H4 (cell line): ENCODE results near the gene NPIPB8. TPM values are rescaled to one million over a fixed set of nuclear protein-coding genes. Genes with fewer than 3 reads are reported as not detected.
"Not testable (repeated sequence)": the region's sequence is repeated elsewhere in the genome, so short reads cannot be mapped to it uniquely, and the experiment has no call there.

ENCODE experiments used
- DNase-seq: peaks from one replicate; pipeline ENCODE4 v3.0.0-alpha.2; 2015; ENCODE audit warnings: low spot score
- total RNA-seq: library from RNA; depleted of rRNA; stranded (reverse); fragments of >200 nt; shearing (Covaris generic); gene quantifications from 2 replicates; pipeline ENCODE4 v1.2.3, GENCODE V29; 2014; rRNA removed

NPIPB8 gene
- total RNA-seq, 1 experiment from 2014 or later: not detected

GRCh38 chr16:28623172-28623711 lies 14.6 kb upstream of the NPIPB8 start:
- DNase-seq: no peak

- not testable (repeated sequence) for DNase-seq
These were observed 7.0 kb upstream of the NPIPB8 start for GRCh38 chr16:28630905-28631304.

GRCh38 chr16:28636093-28636823 lies 1.6 kb upstream of the NPIPB8 start:
- not testable (repeated sequence) for DNase-seq

DNA sequence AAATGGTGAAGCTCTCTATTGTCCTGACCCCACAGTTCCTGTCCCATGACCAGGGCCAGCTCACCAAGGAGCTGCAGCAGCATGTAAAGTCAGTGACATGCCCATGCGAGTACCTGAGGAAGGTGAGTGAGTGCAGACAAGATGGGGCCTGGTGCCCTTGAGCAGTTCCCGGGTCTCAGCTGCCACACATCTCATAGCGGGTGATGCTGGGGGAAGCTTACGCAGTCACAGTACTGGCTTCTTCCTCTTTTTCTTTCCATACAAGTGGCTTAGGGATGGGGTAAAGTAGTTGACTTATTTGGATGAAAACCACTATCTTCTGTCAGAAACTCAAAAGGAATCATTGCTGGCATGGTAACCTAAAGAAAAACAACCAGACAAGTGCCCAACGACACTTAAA lies 494 bp downstream of the NPIPB8 start:
- DNase-seq: not testable (repeated sequence)

- DNase-seq: not testable (repeated sequence)
These were observed 2.1 kb downstream of the NPIPB8 start for GRCh38 chr16:28639959-28640358.

DNA sequence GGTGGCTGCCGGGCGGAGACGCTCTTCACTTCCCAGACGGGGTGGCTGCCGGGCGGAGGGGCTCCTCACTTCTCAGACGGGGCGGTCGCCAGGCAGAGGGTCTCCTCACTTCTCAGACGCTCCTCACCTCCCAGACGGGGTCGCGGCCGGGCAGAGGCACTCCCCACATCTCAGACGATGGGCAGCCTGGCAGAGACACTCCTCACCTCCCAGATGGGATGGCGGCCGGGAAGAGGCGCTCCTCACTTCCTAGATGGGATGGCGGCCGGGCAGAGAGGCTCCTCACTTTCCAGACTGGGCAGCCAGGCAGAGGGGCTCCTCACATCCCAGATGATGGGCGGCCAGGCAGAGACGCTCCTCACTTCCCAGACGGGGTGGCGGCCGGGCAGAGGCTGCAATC lies 28.4 kb downstream of the NPIPB8 start:
- not testable (repeated sequence) for DNase-seq

DNA sequence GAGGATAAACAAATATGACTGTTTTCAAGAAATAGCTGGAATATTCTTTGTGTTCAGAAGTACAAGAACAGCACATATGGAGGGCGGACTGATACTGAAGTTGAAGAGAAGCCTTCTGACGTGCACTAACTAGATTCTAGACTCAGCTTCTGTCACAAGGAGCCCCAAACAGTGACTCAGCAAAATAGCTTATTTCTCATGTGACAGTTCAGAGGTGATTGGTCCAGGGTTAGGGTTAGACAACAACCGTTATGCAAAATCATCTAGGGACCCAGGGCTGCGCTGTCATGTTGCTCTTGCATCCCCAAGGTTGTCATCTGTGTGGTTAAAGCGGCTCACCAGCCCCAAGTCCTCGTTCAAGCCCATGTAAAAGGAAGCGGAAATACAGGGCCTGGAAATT lies 29.6 kb downstream of the NPIPB8 start:
- DNase-seq: not testable (repeated sequence)

DNA sequence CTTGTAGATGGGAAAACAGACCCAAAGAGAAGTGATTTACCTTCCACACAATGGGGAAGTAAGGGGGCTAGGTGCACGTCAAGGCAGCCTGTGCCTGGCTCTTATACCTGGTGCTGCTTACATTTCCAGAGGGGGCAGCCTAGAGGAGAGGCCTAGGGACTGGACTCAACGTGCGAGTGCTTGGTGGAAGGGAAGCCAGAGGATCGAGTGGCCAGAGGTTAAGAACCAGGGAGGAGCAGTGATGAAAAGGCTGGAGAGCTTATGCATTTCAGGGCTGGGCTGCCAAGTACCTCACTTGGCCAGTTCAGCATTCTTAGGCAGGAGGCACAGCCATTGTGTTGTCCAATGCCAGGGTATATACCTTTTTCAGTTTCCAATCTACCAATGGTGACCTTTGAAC lies 30.3 kb downstream of the NPIPB8 start:
- not testable (repeated sequence) for DNase-seq

- not testable (repeated sequence) for DNase-seq
These were observed 50.6 kb downstream of the NPIPB8 start for GRCh38 chr16:28688327-28688952.

DNA sequence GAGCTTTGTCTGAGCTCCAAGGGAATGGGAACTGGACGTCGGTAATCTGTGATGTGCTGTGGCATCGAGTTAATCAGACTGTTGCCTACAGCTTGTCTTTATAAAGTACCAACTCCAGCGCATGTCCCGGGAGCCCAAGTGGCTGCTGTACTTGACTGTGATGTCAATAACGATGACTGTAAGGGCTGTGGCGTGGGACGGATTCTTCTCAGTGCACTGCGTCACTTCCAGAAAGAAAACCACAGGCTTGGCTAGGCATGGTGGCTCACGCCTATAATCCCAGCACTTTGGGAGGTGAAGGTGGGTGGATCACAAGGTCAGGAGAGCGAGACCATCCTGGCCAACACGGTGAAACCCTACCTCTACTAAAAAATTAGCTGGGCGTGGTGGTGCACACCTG lies 51.6 kb downstream of the NPIPB8 start:
- DNase-seq: not testable (repeated sequence)

GRCh38 chr16:28691722-28692121 lies 53.9 kb downstream of the NPIPB8 start:
- DNase-seq: not testable (repeated sequence)

GRCh38 chr16:28693257-28693950 lies 55.5 kb downstream of the NPIPB8 start:
- not testable (repeated sequence) for DNase-seq

- DNase-seq: not testable (repeated sequence)
These were observed 61.9 kb downstream of the NPIPB8 start for GRCh38 chr16:28699792-28700191.

DNA sequence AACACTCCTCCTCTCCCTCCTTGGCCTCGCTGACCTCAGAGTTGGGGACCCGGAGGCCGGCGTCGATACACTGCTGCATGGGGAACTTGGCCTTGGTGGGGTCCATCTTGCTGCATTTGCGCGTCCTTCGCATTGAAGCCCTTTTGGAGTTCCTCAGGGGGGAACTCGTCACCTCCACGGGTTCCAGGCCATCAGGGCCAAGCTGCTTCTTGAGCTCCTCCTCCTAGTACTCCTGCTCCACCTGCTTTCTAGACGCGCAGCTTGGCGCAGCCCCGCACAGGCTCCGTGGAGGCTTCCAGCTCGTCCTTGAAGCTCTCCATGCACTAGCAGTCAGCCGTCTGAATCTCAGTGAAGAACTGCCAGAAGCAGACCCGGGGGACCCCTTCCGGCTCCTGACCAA lies 62.5 kb downstream of the NPIPB8 start:
- not testable (repeated sequence) for DNase-seq

DNA sequence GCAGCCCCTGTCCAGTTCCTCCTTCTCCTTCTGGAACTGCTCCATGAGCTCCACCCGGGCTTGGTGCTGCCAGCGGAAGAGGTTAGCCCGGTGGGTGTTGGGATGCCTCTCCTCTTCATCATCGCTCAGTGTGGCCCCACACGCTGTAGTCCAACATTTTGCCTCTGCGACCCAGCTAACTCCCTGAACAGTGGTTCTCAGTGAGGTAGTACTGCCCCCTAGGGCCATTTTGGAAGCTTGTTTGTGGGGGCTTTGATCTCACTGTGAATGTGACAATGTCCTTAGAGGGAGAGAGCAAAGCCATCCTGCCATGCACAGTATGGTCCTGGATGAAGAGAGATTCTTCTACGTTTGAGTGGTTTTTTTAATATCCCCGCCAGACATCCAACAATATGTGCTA lies 63.5 kb downstream of the NPIPB8 start:
- not testable (repeated sequence) for DNase-seq

DNA sequence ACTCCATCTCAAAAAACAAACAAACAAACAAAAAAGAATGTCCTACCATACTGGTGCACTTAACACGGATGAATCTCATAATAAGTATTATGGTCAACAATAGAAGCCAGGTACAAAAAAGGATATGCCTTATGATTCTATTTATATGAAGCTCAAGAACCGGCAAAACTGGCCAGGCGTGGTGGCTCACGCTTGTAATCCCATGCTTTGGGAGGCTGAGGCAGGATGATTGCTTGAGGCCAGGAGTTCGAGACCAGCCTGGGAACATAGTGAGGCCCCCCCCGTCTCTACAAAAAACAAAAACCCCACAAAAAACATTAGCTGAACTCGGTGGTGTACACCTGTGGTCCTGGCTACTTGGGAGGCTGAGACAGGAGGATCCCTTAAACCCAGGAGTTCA lies 66.4 kb downstream of the NPIPB8 start:
- not testable (repeated sequence) for DNase-seq

Other genes starting within 250 kb of the NPIPB8 start
- 47.6 and 97.2 TPM in 2 replicates for gene EIF3CL, start 234.2 kb upstream of the NPIPB8 start, total RNA-seq
- not detected in 2 replicates for gene NPIPB7, start 165.7 kb upstream of the NPIPB8 start, total RNA-seq
- gene CLN3, start 146.0 kb upstream of the NPIPB8 start, total RNA-seq: 15.4 and 18.1 TPM in 2 replicates
- not detected in 2 replicates for gene APOBR, start 143.4 kb upstream of the NPIPB8 start, total RNA-seq
- gene IL27, start 131.2 kb upstream of the NPIPB8 start, total RNA-seq: not detected in 2 replicates
- gene NUPR1, start 99.1 kb upstream of the NPIPB8 start, total RNA-seq: 52.0 and 53.5 TPM in 2 replicates
- 10.0 and 15.4 TPM in 2 replicates for gene SGF29, start 84.1 kb upstream of the NPIPB8 start, total RNA-seq
- gene SULT1A2, start 41.0 kb upstream of the NPIPB8 start, total RNA-seq: 2.0 and 2.8 TPM in 2 replicates
- 50.4 and 51.9 TPM in 2 replicates for gene SULT1A1, start 28.0 kb upstream of the NPIPB8 start, total RNA-seq
- 71.4 and 82.5 TPM in 2 replicates for gene EIF3C, start 73.4 kb downstream of the NPIPB8 start, total RNA-seq
- gene NPIPB9, start 113.7 kb downstream of the NPIPB8 start, total RNA-seq: 0.46 and 1.7 TPM in 2 replicates
- 27.2 and 31.0 TPM in 2 replicates for gene ATXN2L, start 184.9 kb downstream of the NPIPB8 start, total RNA-seq
- gene TUFM, start 208.3 kb downstream of the NPIPB8 start, total RNA-seq: 150 and 159 TPM in 2 replicates
- 4.6 and 7.5 TPM in 2 replicates for gene SH2B1, start 225.8 kb downstream of the NPIPB8 start, total RNA-seq
- gene ATP2A1, start 240.4 kb downstream of the NPIPB8 start, total RNA-seq: 0.04 TPM in 1 of 2 replicates, not detected in the other